BE2C (cell line): ENCODE data around the gene TXNRD3.
"Not testable (repeated sequence)": the region's sequence is repeated elsewhere in the genome, so short reads cannot be mapped to it uniquely, and the experiment has no call there.

ENCODE experiments used
- DNase-seq: peaks from one replicate; pipeline ENCODE4 v3.0.0-alpha.2; 2020
- H3K27me3 ChIP-seq: fragments of 250-450 bp; sonication (Bioruptor Pico); 2 replicates; pipeline ENCODE4 v1.5.1; 2020; ENCODE audit warnings: mild to moderate bottlenecking
- H3K36me3 ChIP-seq: fragments of 250-450 bp; sonication (Bioruptor Pico); 2 replicates; pipeline ENCODE4 v1.5.1; 2020; ENCODE audit warnings: mild to moderate bottlenecking
- H3K4me1 ChIP-seq: fragments of 250-450 bp; sonication (Bioruptor Pico); 2 replicates; pipeline ENCODE4 v1.5.1; 2020
- H3K4me3 ChIP-seq: 2 replicates; pipeline ENCODE4 v1.5.1; 2011; ENCODE audit warnings: low read depth, low read length
- H3K9me3 ChIP-seq: fragments of 250-450 bp; sonication (Bioruptor Pico); 2 replicates; pipeline ENCODE4 v1.5.1; 2020
- TF ChIP-seq, protein P1 (sequence below): IDR thresholded peaks from 2 replicates; pipeline ENCODE4 v1.5.1; 2012; ENCODE audit warnings: mild to moderate bottlenecking, low read depth, low read length

The TXNRD3 gene

DNA sequence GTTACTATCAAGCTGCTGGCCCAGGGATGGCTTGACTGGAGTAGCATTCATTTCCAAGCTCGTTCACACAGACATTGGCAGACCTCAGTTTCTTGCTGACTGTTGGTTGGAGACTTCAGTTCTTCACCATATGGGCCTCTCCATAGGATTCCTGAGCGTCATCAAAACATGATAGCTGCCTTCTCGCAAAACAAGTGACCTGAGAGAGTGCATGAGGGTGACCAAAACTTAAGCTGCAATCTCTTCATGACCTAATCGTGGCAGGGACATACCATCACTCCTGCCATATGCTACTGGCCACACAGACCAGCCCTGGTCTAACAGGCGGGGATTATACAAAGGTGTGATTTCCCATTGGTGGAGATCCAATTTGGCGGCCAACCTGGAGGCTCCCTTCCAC lies 50.2 kb downstream of the TXNRD3 start:
- TF ChIP-seq, protein P1, sequence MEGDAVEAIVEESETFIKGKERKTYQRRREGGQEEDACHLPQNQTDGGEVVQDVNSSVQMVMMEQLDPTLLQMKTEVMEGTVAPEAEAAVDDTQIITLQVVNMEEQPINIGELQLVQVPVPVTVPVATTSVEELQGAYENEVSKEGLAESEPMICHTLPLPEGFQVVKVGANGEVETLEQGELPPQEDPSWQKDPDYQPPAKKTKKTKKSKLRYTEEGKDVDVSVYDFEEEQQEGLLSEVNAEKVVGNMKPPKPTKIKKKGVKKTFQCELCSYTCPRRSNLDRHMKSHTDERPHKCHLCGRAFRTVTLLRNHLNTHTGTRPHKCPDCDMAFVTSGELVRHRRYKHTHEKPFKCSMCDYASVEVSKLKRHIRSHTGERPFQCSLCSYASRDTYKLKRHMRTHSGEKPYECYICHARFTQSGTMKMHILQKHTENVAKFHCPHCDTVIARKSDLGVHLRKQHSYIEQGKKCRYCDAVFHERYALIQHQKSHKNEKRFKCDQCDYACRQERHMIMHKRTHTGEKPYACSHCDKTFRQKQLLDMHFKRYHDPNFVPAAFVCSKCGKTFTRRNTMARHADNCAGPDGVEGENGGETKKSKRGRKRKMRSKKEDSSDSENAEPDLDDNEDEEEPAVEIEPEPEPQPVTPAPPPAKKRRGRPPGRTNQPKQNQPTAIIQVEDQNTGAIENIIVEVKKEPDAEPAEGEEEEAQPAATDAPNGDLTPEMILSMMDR: no peak
- Histone ChIP-seq H3K4me1 (peaks cover 6% of the 10 kb centered on the region), H3K4me3 (no peak overlapping the region), H3K36me3 (no peaks in the 10 kb centered on the region), H3K27me3 (no peaks in the 10 kb centered on the region), H3K9me3 (no peaks in the 10 kb centered on the region)
- DNase-seq: no peak

DNA sequence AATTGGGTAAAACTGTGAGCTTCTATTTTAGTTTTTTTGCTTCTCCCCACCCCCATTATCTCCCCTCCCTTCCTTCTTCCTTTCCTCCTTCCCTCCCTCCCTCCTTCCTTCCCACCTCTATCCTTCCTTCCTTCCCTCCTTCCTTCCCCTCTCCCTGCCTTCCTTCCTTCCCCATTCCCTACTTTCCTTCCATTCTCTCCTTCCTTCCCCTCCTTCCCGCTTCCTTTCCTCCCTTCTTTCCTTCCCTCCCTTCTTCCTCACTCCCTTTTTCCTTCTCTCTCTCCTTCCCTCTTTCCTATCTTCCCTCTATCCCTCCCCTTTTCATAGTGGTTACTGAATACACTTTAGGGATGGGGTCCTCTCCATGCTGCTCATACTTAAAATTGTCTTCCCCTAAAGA lies 55.8 kb downstream of the TXNRD3 start:
- Histone ChIP-seq H3K4me3 (no peak overlapping the region), H3K4me1 (no peaks in the 10 kb centered on the region), H3K9me3 (no peaks in the 10 kb centered on the region), H3K27me3 (no peaks in the 10 kb centered on the region), H3K36me3 (no peaks in the 10 kb centered on the region)
- DNase-seq: no peak
- TF ChIP-seq, protein P1: no peak

DNA sequence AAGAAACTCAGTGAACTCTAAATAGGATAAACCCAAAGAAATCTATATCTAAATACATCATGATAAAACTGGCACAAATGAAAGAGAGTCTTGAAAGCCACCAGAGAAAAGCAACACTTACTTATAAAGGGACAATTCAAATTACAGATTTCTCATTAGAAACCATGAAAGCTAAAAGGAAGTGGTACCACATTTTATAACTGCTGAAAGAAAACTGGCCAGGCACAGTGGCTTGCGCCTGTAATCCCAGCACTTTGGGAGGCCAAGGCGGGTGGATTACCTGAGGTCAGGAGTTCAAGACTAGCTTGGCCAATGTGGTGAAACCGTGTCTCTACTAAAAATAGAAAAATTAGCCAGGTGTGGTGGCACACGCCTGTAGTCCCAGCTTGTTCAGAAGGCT lies 59.4 kb downstream of the TXNRD3 start:
- not testable (repeated sequence) for H3K27me3 ChIP-seq, H3K4me3 ChIP-seq, DNase-seq, H3K36me3 ChIP-seq, H3K9me3 ChIP-seq, H3K4me1 ChIP-seq

DNA sequence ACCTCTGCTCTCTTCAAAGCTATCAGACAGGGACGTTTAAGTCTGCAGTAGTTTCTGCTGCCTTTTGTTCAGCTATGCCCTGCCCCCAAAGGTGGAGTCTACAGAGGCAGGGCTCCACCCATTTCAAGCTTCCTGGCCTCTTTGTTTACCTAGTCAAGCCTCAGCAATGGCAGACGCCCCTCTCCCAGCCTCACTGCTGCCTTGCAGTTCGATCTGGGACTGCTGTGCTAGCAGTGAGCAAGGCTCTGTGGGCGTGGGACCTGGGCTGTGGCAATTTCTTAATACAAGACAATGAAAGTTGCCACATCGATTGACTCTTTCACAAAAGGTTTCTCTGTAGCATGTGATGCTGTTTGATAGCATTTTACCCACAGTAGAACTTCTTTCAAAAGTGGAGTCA lies 63.4 kb downstream of the TXNRD3 start:
- not testable (repeated sequence) for DNase-seq, H3K4me1 ChIP-seq, H3K4me3 ChIP-seq, H3K9me3 ChIP-seq, H3K36me3 ChIP-seq, H3K27me3 ChIP-seq

DNA sequence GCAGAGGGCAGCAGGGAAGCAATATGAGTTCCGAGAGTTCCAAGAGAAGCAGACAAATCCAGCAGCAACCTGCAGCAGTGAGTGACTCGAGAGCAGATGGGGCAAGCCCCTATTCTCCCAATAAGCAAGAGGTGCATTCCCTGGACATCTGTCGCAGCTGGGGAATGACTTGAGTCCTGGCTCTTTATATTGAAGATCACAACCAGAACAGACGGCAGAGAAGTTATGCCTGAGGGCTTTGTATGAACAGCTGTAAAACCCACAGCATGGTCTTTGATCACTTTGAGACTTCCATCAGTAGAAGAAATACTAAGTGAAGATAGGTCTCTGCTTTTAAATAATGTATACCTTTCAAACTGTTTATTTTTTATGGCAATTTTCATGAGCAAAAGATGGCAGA lies 72.6 kb downstream of the TXNRD3 start:
- Histone ChIP-seq H3K36me3 (no peaks in the 10 kb centered on the region), H3K27me3 (no peaks in the 10 kb centered on the region), H3K4me3 (no peak overlapping the region), H3K9me3 (no peaks in the 10 kb centered on the region), H3K4me1 (no peaks in the 10 kb centered on the region)
- DNase-seq: no peak
- TF ChIP-seq, protein P1: no peak

DNA sequence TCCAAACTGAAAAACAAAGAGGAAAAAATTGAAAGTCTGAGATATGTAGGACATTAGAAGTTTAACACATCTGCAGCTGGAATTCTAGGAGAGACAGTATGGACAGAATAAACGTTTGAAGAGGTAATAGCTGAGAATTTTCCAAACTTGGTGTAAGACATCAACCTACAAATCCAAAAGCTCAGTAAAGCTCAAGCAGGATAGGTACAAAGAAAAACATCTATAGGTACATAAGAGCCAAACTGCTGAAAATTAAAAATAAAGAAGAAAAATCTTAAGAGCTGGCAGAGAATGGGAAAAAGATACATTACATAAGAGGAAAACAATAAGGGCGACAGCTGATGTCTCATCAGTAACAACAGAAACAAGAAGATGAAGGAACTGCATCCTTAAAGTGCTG lies 73.4 kb downstream of the TXNRD3 start:
- H3K27me3 ChIP-seq: no peaks in the 10 kb centered on the region
- TF ChIP-seq, protein P1: no peak
- no peak overlapping the region for H3K4me3 ChIP-seq
- no peaks in the 10 kb centered on the region for H3K4me1 ChIP-seq
- DNase-seq: no peak
- no peaks in the 10 kb centered on the region for H3K9me3 ChIP-seq
- H3K36me3 ChIP-seq: no peaks in the 10 kb centered on the region

DNA sequence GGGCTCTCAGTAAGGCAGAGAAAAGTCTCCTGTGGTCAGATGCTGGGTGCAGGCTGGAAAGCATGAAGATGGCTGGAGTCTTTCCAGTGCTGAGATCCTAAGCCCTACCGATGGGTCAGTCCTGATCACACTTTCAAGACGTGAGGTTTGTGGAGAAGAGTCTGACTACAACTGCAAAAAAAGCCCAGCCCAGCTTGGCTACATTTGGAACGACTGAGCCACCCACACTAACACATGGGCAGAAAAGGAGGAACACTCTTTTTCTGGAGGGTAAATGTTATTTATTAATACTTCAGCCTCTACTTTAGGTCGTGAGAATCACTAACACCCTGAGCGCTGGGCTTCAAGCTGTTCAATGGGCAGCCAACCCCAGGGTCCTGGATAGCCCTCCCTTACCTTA lies 74.2 kb downstream of the TXNRD3 start:
- H3K36me3 ChIP-seq: no peaks in the 10 kb centered on the region
- no peaks in the 10 kb centered on the region for H3K4me1 ChIP-seq
- TF ChIP-seq, protein P1: no peak
- DNase-seq: no peak
- H3K9me3 ChIP-seq: no peaks in the 10 kb centered on the region
- H3K27me3 ChIP-seq: no peaks in the 10 kb centered on the region
- no peak overlapping the region for H3K4me3 ChIP-seq
